ENCODE results near the gene MKI67. TPM values are rescaled to one million over a fixed set of nuclear protein-coding genes. Genes with fewer than 3 reads are reported as not detected.
A peak's percentile ranks its signal among the peaks of the same experiment; 100 is the strongest.

Gene MKI67
- total RNA-seq, 2 donors from 2014 or later, result 0.35 to 4.0 TPM

DNA sequence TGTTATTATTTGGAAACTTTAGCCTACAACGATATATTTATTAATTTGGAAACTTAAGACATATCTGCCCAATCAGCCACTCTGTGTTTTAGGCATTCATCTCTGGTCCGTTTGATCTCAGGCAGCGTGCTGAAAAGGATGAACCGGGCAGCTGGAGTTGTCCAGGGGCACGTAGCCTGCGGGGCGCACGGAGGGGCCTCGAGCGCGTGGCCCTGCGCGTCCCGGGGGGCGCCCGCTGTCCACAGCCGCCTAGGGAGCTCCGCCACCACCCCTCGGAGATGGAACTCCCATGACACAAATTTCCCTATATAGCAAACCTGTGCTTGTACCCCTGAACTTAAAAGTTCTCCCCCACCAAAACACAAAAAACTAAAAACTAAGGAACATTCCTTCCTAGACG lies 24.3 kb upstream of the MKI67 start:
- H3K27ac ChIP-seq, result no peak overlapping the region
- DNase-seq (ENCODE audit: low spot score), result no peak
- peaks cover 0 to 6% of the 10 kb centered on the region in 2 donors for H3K4me1 ChIP-seq
- TF ChIP-seq, protein P1, sequence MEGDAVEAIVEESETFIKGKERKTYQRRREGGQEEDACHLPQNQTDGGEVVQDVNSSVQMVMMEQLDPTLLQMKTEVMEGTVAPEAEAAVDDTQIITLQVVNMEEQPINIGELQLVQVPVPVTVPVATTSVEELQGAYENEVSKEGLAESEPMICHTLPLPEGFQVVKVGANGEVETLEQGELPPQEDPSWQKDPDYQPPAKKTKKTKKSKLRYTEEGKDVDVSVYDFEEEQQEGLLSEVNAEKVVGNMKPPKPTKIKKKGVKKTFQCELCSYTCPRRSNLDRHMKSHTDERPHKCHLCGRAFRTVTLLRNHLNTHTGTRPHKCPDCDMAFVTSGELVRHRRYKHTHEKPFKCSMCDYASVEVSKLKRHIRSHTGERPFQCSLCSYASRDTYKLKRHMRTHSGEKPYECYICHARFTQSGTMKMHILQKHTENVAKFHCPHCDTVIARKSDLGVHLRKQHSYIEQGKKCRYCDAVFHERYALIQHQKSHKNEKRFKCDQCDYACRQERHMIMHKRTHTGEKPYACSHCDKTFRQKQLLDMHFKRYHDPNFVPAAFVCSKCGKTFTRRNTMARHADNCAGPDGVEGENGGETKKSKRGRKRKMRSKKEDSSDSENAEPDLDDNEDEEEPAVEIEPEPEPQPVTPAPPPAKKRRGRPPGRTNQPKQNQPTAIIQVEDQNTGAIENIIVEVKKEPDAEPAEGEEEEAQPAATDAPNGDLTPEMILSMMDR (IDR thresholded peaks at IDR 0.05), result no peak
- no peaks in the 10 kb centered on the region for H3K36me3 ChIP-seq
- no peaks in the 10 kb centered on the region for H3K9me3 ChIP-seq
- no peaks in the 10 kb centered on the region for H3K27me3 ChIP-seq
- peak overlapping the region; percentile 21 to 47 for H3K4me3 ChIP-seq

DNA sequence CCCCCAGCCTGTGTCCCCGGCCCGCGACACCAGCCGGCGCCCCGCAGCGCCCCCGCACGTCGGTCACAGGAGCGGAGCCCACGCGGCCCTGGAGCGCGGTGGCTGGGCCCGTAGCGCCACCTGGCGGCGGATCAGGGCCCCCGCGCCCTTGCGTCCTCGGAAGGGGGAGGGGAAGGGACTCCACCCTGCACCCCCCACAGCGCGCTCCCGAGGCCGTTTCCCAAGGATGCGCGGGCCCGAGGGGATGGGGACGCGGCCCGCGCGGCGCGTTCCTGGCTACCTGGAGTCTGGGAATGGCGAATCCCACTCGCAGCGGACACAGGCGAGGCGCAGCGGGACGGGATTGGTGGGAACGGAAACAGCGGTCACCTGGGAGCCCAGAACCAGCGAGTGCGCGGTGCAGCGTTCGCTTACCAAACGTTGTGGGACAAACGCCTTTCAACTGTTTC lies 23.8 kb upstream of the MKI67 start:
- DNase-seq (ENCODE audit: low spot score), result no peak
- peaks cover 0 to 6% of the 10 kb centered on the region in 2 donors for H3K4me1 ChIP-seq
- H3K9me3 ChIP-seq, result no peaks in the 10 kb centered on the region
- no peaks in the 10 kb centered on the region for H3K27me3 ChIP-seq
- TF ChIP-seq, protein P1 (IDR thresholded peaks at IDR 0.05), result peak; percentile 79 to 88
- no peak overlapping the region for H3K27ac ChIP-seq
- peak overlapping the region; percentile 21 to 47 for H3K4me3 ChIP-seq
- H3K36me3 ChIP-seq, result no peaks in the 10 kb centered on the region

DNA sequence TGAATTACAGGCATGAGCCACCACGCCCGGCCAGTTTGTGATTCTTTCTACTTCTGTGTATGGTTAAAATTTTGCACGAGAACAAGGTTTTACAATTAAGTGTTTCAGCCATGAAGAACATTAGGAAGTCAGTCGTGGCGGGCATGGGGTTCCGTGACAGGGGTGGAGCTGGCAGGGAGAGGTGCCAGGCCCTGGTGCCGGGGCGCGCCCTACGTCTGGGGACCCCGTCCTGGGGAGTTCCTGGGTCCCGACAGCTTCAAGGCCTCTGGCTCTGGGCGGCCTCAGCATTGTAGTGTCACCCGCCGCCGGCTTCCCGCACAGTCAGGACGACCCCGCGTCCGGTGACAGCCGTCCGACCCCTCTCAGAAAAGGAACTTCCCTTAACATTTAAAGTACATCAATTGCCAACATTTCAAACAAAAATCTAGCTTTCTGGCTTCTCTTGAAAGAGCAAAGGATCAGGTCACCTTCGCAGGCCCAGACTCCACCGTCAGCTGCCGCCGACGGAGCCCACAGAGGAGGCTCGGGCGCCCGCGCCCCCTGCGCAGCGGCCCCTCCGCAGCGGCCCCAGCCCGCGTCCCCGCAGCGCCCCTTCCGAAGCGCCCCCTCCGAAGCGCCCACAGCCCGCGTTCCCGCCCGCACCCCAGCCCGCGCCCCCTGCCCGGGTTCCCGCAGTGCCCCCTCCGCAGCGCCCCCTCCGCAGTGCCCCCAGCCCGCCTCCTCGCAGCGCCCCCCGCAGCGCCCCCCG lies 23.2 kb upstream of the MKI67 start:
- DNase-seq (ENCODE audit: low spot score), result no peak
- H3K4me1 ChIP-seq, result peaks cover 0 to 6% of the 10 kb centered on the region in 2 donors
- peak overlapping the region in 1 of 2 donors; percentile 47 for H3K4me3 ChIP-seq
- H3K36me3 ChIP-seq, result no peaks in the 10 kb centered on the region
- H3K27ac ChIP-seq, result no peak overlapping the region
- TF ChIP-seq, protein P1 (IDR thresholded peaks at IDR 0.05), result no peak
- no peaks in the 10 kb centered on the region for H3K9me3 ChIP-seq
- no peaks in the 10 kb centered on the region for H3K27me3 ChIP-seq

DNA sequence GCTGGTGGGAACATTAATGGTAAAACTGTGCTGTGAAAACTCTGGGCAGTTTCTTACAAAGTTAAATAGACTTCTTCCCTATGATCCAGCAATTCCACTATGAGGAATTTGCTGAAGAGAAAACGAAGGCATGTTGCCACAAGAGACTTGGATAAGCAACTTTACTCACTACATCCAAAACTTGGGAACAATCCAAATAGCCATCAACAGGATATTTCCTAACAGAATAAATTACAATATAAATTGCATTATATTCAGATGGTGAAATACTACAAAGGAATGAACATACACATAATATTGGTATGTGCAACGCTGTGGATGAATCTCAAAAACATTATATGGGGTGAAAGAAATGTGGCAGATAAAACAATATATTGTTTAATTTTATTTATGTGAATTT lies 21.4 kb upstream of the MKI67 start:
- Histone ChIP-seq H3K9me3 (no peaks in the 10 kb centered on the region), H3K27ac (no peak overlapping the region), H3K36me3 (no peaks in the 10 kb centered on the region), H3K4me1 (peaks cover 0 to 6% of the 10 kb centered on the region in 2 donors), H3K27me3 (no peaks in the 10 kb centered on the region), H3K4me3 (no peak overlapping the region)
- TF ChIP-seq, protein P1 (IDR thresholded peaks at IDR 0.05), result no peak
- no peak for DNase-seq (ENCODE audit: low spot score)

DNA sequence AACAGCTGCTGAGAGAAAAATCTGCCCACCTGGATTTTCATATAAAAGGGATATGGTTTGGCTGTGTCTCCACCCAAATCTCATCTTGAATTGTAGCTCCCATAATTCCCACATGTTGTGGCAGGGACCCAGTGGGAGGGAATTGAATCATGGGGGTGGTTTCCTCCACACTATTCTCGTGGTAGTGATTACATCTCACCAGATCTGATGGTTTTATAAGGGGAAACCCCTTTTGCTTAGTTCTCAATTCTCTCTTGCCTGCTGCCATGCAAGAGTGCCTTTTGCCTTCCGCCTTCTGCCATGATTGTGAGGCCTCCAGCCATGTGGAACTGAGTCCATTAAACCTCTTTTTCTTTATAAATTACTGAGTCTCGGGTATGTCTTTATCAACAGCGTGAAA lies 20.8 kb upstream of the MKI67 start:
- Histone ChIP-seq H3K4me1 (peaks cover 0 to 6% of the 10 kb centered on the region in 2 donors), H3K36me3 (no peaks in the 10 kb centered on the region), H3K4me3 (no peak overlapping the region), H3K9me3 (no peaks in the 10 kb centered on the region), H3K27me3 (no peaks in the 10 kb centered on the region), H3K27ac (no peak overlapping the region)
- DNase-seq (ENCODE audit: low spot score), result no peak
- TF ChIP-seq, protein P1 (IDR thresholded peaks at IDR 0.05), result no peak

Measured in right atrium auricular region (tissue), 2 donors.